HG02970 (cell line): ENCODE data around the gene DNAJB8.

Experiments
- ATAC-seq: cut with Tn5 transposase; IDR thresholded peaks from one replicate; pipeline ENCODE4 v1.9.1; 2021; ENCODE audit warnings: mild to moderate bottlenecking, moderate library complexity, moderate number of reproducible peaks; ENCODE audit not compliant: unreplicated experiment, low FRiP score

The DNAJB8 gene

GRCh38 chr3:128495435-128495970 is 28.8 kb upstream of the DNAJB8 start:
- ATAC-seq = no peak

DNA sequence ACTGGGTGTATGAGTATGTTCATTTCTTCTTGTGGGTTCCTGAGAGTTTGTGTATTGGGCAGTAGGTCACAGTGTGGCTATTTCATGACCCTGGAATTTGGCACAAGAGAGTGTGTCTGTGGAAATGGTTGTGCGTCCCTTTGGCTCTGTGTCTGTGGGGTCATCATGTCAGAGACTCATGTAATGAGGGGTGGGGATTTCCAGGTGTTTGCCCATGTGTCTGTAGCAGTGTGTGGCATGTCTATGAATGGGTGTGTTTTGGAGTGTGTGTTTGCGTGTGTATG is 27.6 kb upstream of the DNAJB8 start:
- ATAC-seq = no peak

DNA sequence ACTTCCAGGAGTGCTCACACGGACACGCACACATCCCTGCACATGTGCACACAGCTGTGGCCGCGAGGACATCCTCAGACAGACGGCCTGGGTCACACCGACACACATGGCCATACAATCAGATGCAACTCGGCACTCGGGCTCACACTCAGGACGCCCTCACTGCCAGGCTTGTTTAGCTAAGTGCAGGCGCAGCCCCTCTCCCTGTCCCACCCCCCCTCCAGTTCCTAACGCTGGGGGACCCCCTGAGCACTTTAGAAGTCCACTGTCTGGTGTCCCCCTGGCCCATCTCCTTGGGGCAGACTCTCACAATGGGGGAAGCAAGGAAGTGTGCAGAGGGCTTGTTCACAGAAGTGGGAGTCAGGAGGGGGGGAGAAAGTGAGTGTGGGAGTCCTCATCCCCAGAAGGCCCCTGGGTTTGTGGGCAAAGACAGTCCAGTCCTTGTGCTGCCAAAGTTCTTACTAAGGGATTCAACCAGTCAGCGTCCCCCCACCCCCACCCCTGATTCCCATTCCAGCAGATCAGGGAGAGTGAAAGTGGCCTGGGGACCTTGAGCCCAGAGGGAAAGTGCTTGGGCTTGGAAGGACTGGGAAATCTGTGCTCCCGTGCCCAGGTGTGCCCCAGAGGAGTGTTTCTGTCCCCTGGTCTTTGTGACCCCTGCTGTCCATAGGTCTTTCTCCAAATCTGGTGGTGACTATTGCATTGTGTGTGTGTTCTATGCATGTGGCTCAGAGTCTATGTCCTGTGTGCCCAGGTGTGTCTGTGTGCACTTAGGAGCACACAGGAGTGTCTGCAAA is 27.1 kb upstream of the DNAJB8 start:
- no peak for ATAC-seq

DNA sequence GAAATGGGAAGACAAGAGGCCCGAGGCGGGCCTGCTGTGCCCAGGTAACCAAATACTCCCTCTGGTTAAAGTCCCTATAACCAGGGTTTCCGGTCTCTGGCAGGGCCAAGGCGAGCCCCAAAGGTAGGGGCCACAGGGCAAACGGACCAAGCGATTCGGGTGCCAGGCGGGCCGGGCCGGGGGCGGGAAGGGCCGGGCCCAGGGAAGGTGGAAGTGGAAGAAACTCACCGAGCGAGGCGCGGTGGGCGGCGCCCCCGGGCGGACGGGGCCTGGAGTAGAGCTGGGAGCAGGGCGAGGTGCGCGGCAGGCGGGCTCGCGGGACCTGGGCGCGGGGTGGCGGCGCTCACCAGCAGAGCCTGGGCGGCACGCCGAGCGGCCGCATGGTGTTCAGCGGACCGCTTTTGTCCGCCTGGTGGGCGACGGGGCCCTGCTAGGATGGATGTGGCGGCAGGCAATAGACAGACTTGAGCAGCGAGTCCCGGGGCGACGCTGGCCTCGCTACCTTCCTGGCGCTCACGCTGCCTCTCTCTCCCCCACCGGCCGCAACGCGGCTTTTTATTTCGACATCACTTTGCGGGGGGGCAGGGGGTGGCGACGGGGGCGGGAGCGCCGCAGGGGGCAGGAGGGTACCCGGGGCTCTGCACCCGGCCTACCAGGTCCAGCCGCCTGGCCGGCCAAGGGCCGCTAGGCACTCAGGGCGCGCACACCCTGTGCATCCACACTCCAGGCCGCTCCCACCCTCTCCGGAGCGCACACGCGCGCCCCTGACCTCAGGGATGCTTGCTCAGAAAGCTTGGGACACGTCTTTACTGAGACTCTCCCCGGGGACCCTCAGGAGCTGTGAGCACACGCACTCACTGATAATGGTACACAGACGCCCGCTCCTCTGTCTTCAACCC is 26.2 kb upstream of the DNAJB8 start, which contains the start of gene GATA2:
GATA2 (minus strand) TSS at position 531 of the 899 bp plus-strand sequence. CDS start 6,170 bp downstream, outside the sequence.
- no peak for ATAC-seq

GRCh38 chr3:128491941-128492670 is 25.4 kb upstream of the DNAJB8 start:
- no peak for ATAC-seq

- no peak for ATAC-seq
Observed at GRCh38 chr3:128491691-128491940, 24.9 kb upstream of the DNAJB8 start.

DNA sequence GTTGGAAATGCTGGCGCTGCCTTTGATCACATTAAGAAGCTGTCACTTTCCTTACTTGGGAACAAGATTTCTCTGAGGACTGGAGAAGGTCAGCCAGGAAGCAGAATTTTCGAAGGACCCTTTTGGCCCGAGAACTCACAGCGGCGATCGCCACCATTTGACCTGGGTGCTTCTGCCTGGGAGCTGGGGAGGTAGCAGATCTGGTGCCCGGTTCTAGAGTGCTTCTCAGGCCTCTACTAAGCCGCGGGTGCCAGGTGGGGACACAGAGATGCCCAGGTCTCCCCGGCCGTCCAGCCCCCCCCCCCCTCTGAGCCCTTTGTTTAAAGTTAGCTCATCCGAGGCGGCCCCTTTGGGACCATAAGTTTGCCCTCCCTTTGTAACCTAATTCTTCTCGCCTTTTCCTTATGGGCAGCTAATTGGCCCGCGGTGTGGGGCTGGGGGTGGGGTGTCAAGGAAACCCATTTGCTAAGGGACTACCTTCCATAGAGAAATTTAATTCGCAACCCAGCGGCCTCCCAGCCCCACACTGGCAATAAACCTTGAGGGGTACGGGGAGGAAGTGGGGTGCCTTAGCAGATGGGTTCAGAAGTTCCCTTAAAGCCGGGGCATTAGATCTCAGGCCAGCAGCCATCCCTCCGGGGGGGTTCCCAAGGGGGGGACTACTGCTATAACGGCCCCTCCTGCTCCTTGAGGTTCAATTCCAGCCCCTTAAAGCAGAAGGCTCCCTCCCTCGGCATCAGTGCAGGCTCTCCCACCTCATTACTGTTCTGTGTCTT is 24.4 kb upstream of the DNAJB8 start:
- no peak for ATAC-seq

DNA sequence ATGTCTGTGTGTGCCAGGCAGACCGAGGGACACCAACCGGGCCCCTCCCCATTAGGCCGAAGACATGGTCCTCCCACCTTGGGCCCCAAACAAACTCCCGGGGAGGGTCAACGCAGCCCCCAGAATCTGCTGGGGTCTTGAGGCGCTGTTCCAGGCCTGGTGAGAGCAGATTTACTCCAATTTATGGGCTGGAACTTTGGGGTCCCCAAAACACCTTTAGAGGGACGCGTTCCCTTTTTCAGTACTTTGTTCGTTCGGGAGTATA is 23.9 kb upstream of the DNAJB8 start:
- no peak for ATAC-seq

DNA sequence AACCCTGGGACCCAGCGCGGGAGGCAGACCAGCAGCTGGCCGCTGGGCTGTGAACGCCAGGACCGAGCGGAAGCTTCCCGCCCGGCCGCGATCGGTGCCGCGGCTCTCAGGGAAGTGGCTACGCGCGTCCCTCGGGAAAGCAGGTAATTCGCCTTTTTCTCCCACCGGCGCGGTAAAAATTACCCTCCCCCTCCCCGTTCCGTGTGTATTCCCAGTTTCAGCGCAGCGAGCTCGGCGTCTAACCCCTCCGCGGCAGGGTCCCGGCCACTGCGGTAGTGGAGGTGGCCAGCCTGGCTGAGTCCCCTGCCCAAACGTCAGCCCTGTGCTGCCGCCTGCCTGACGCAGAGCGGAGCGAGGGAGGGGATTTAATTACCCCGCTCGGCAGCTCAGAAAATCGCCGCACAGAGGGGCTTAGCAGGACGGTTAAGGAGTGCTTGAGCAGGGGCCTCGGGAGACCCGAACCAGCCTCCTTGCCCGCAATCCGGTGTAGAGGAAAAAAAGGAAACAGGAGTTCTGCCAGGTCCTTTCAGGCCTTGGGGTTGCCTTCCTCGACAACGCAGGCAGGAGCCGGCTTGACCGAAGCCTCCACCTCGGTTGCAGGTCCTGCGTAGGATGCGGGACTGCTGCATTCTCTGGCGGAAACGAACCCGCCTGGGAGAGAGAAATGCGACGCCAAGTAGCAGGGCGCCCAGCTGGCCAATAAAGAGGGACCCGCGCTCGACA is 23.4 kb upstream of the DNAJB8 start:
- no peak for ATAC-seq

GRCh38 chr3:128489674-128489926 is 22.9 kb upstream of the DNAJB8 start:
- ATAC-seq = no peak

GRCh38 chr3:128488991-128489673 is 22.4 kb upstream of the DNAJB8 start:
- ATAC-seq = no peak

GRCh38 chr3:128488636-128488990 is 21.9 kb upstream of the DNAJB8 start:
- ATAC-seq = no peak

DNA sequence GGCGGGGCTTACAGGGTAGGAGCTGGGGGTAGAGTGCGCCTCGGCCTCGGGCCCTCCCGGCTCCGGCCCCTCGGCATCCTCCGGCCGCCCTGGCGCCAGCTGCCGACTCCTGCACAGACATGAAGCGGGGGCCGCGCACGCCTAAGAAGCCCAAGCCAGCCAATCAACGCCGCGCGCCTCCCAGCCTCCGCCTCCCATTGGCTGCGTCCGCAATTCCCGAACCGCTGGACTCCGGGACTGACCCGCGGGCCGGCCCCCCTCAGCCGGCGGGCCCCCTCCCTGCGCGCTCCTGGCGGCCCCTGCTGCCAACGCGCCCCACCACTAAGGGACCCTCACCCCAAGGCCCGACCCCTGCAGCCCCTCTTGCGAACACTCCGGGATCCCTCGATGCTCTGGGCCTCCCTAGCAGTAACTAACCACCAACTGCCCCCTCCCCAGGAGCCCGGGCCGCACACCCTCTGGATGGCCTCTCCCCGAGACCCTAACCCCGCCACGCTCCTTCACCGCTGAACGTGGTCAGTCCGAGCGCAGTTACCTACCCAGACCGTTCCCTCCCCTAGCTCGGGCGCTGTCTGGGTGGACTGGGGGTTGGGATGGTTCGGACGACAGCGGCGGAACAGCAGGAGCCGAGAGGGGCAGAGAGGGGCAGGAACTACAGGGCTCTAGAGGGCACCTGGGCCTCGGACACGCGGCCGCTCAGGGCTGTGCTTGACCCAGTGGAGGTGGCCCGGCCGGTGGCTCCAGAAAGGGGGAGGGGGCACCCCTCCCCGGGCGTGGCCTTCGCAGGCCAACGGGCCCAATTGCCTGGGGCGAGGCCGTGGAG is 21.3 kb upstream of the DNAJB8 start:
- ATAC-seq = no peak

DNA sequence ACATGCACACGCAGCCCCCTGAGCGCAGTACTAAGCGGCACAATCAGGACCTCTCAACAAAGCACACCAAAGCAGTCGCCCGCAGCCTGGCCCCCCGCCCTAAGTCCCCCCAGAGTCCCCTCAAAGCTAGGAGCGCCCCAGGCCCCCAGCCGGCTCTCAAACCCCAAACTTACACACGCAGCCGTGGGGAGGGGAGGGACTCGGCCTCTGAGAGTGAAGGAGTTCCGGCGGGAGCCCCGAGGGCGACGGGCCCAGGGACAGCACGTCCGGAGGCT is 20.8 kb upstream of the DNAJB8 start:
- no peak for ATAC-seq

GRCh38 chr3:128486681-128487537 is 20.2 kb upstream of the DNAJB8 start:
- no peak for ATAC-seq

DNA sequence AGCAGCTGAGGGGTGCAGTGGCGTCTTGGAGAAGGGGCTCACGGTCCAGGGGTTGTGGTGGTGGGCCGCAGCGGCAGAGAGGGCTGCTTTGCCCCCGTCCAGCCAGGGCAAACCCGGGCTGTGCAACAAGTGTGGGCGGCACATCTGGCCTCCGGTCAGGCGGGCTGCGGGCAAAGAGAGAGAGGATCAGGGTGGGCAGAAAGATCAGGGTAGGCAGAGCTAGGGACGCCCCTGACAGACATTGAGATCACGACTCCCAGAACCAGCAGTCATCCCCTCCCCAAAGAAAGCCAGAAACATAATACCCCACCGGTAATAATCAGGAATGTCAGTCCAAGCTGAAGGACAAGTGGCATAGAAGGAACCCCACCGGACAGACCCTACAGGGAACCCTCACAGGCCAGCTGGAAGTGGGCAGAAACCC is 19.5 kb upstream of the DNAJB8 start:
- no peak for ATAC-seq

GRCh38 chr3:128485282-128486204 is 18.9 kb upstream of the DNAJB8 start:
- ATAC-seq = no peak
